GM23338 (cell line): ENCODE results near the gene MYLK. TPM values are rescaled to one million over a fixed set of nuclear protein-coding genes. Genes with fewer than 3 reads are reported as not detected.

Source experiments
- ATAC-seq: fragments of 200-7000 bp; cut with Tn5 transposase; 3 replicates; pipeline ENCODE4 v1.9.1; 2020
- DNase-seq: peaks from one replicate; pipeline ENCODE4 v3.0.0-alpha.2; 2015; ENCODE audit warnings: low spot score
- H2AFZ ChIP-seq: fragments of 200-600 bp; sonication (generic); 2 replicates; pipeline ENCODE4 v1.8.0; 2016; ENCODE audit warnings: antibody characterized with exemption, mild to moderate bottlenecking, moderate library complexity
- H3F3A ChIP-seq: fragments of 200-600 bp; sonication (generic); replicated peaks from 2 replicates; pipeline ENCODE4 v1.8.0; 2017; ENCODE audit warnings: antibody characterized with exemption, mixed run types, low read depth
- H3K27ac ChIP-seq: fragments of 200-600 bp; sonication (generic); 2 replicates; pipeline ENCODE4 v1.6.1; 2016; ENCODE audit warnings: low read depth
- H3K27me3 ChIP-seq: fragments of 200-600 bp; sonication (generic); 2 replicates; pipeline ENCODE4 v1.8.0; 2016; ENCODE audit warnings: mild to moderate bottlenecking, mixed run types, moderate library complexity; ENCODE audit not compliant: insufficient read depth
- H3K36me3 ChIP-seq: fragments of 200-600 bp; sonication (generic); 2 replicates; pipeline ENCODE4 v1.8.0; 2016; ENCODE audit warnings: mild to moderate bottlenecking; ENCODE audit not compliant: insufficient read depth
- H3K4me1 ChIP-seq: fragments of 200-600 bp; sonication (generic); 2 replicates; pipeline ENCODE4 v1.8.0; 2016; ENCODE audit warnings: mild to moderate bottlenecking, moderate library complexity; ENCODE audit not compliant: insufficient read depth
- H3K4me2 ChIP-seq: fragments of 200-600 bp; sonication (generic); 2 replicates; pipeline ENCODE4 v1.7.1; 2017; ENCODE audit warnings: mixed run types
- H3K4me3 ChIP-seq: fragments of 200-600 bp; sonication (generic); 2 replicates; pipeline ENCODE4 v1.6.1; 2016; ENCODE audit warnings: mixed run types
- H3K79me2 ChIP-seq: fragments of 200-600 bp; sonication (generic); replicated peaks from 2 replicates; pipeline ENCODE4 v1.8.0; 2017; ENCODE audit warnings: mild to moderate bottlenecking; ENCODE audit not compliant: insufficient read depth
- H3K9me2 ChIP-seq: fragments of 200-600 bp; sonication (generic); 2 replicates; pipeline ENCODE4 v1.8.0; 2017; ENCODE audit not compliant: insufficient read depth
- H4K20me1 ChIP-seq: fragments of 200-600 bp; sonication (generic); replicated peaks from 2 replicates; pipeline ENCODE4 v1.8.0; 2017; ENCODE audit warnings: mild to moderate bottlenecking; ENCODE audit not compliant: insufficient read depth
- H3K27ac Mint-ChIP-seq: 2 replicates; pipeline ENCODE4 v1.8.0; 2020; ENCODE audit warnings: inconsistent platforms, mild to moderate bottlenecking, moderate library complexity, mixed read lengths
- H3K27me3 Mint-ChIP-seq: 3 replicates; pipeline ENCODE4 v1.8.0; 2022; ENCODE audit warnings: low read depth, mild to moderate bottlenecking, moderate library complexity, mixed read lengths, inconsistent platforms; ENCODE audit not compliant: insufficient read depth, poor library complexity
- H3K36me3 Mint-ChIP-seq: 3 replicates; pipeline ENCODE4 v1.8.0; 2021; ENCODE audit warnings: low read depth, mild to moderate bottlenecking, inconsistent platforms, moderate library complexity, mixed read lengths
- H3K4me1 Mint-ChIP-seq: 3 replicates; pipeline ENCODE4 v1.8.0; 2020; ENCODE audit warnings: mild to moderate bottlenecking, inconsistent platforms, mixed read lengths
- H3K4me3 Mint-ChIP-seq: 3 replicates; pipeline ENCODE4 v1.8.0; 2021; ENCODE audit warnings: moderate library complexity, mild to moderate bottlenecking, inconsistent platforms, mixed read lengths
- H3K9me3 Mint-ChIP-seq: 3 replicates; pipeline ENCODE4 v1.8.0; 2020; ENCODE audit warnings: moderate library complexity, mild to moderate bottlenecking, inconsistent platforms, mixed read lengths
- CREB1 ChIP-seq: fragments of 250-450 bp; sonication (Bioruptor Pico); IDR thresholded peaks from 2 replicates; pipeline ENCODE4 v1.5.0; 2020; ENCODE audit warnings: low read depth, mild to moderate bottlenecking, moderate library complexity
- CTCF ChIP-seq, 2 experiments: fragments of 200-600 bp in 1 of 2; sonication (generic) in 1 of 2; conservative IDR thresholded peaks; 2 replicates each; pipeline versions ENCODE4 v1.5.1 to v1.6.1; 2016 to 2017; ENCODE audit warnings: antibody characterized with exemption in 2 of 2, low read depth in 2 of 2, mild to moderate bottlenecking in 2 of 2, moderate library complexity in 1 of 2
- EZH2 ChIP-seq: fragments of 200-600 bp; sonication (generic); IDR thresholded peaks from one replicate; pipeline ENCODE4 v1.8.0; 2017; ENCODE audit warnings: antibody characterized with exemption, mild to moderate bottlenecking, low read depth; ENCODE audit not compliant: unreplicated experiment
- JUNB ChIP-seq: IDR thresholded peaks from one replicate; pipeline ENCODE4 v1.6.1; 2016; ENCODE audit warnings: antibody characterized with exemption; ENCODE audit not compliant: unreplicated experiment
- REST ChIP-seq: IDR thresholded peaks from one replicate; pipeline ENCODE4 v1.6.1; 2018; ENCODE audit warnings: antibody characterized with exemption; ENCODE audit not compliant: unreplicated experiment
- STAT1 ChIP-seq: IDR thresholded peaks from one replicate; pipeline ENCODE4 v1.6.1; 2016; ENCODE audit warnings: antibody characterized with exemption; ENCODE audit not compliant: unreplicated experiment
- ZNF114 ChIP-seq: fragments of 250-450 bp; sonication (Bioruptor Pico); IDR thresholded peaks from 2 replicates; pipeline ENCODE4 v1.5.0; 2020; ENCODE audit warnings: mild to moderate bottlenecking, moderate library complexity
- ZNF331 ChIP-seq: fragments of 250-450 bp; sonication (Bioruptor Pico); IDR thresholded peaks from 2 replicates; pipeline ENCODE4 v1.5.0; 2020; ENCODE audit warnings: low read depth, mild to moderate bottlenecking, moderate library complexity
- ZNF462 ChIP-seq: fragments of 250-450 bp; sonication (Bioruptor Pico); IDR thresholded peaks from 2 replicates; pipeline ENCODE4 v1.5.0; 2020; ENCODE audit warnings: mild to moderate bottlenecking, moderate library complexity
- polyA plus RNA-seq: library from polyadenylated mRNA; unstranded; fragments of >200 nt; fragmentation: Nextera tagmentation; extraction: Ambion mirVana; gene quantifications from 2 replicates; pipeline ENCODE4 v1.2.1, GENCODE V29; 2016
- total RNA-seq: library from RNA; depleted of rRNA; stranded (reverse); fragments of >200 nt; shearing (Covaris generic); gene quantifications from 2 replicates; pipeline ENCODE4 v1.2.3, GENCODE V29; 2014

The MYLK gene
- total and polyA plus RNA-seq, 2 experiments from 2014 or later, result 11.5 to 17.9 TPM

- no peak for TF ChIP-seq REST
Observed at GRCh38 chr3:123635717-123636116, 248.4 kb downstream of the MYLK start (continued).

GRCh38 chr3:123635217-123635616 is 248.9 kb downstream of the MYLK start:
- Mint-ChIP-seq H3K4me3 (no peak overlapping the region; the same call in 2 of the 3 replicates), H3K4me1 (peaks cover 52% of the 10 kb centered on the region)
- ATAC-seq, result peak; percentile 5
- TF ChIP-seq STAT1 (no peak), EZH2 (no peak), REST (no peak), CREB1 (no peak), ZNF462 (CRISPR knock-in tag) (no peak), ZNF331 (no peak), CTCF (conservative IDR thresholded peaks at IDR 0.05; ENCODE audit: low read depth in 2 of 2) (no peak), ZNF114 (CRISPR knock-in tag) (no peak), JUNB (no peak)

More at GRCh38 chr3:123635217-123635616, 248.9 kb downstream of the MYLK start:
- Histone ChIP-seq H3K27ac (no peak overlapping the region), H4K20me1 (no peaks in the 10 kb centered on the region), H3K4me2 (no peak overlapping the region), H3F3A (no peaks in the 10 kb centered on the region; the same call in 1 of the 2 replicates), H3K4me1 (peaks cover 37% of the 10 kb centered on the region), H3K9me2 (no peaks in the 10 kb centered on the region), H3K27me3 (no peaks in the 10 kb centered on the region), H3K4me3 (no peak overlapping the region), H3K36me3 (no peaks in the 10 kb centered on the region), H3K79me2 (no peaks in the 10 kb centered on the region), H2AFZ (no peak overlapping the region)
- H3K9me3 Mint-ChIP-seq, result no peaks in the 10 kb centered on the region
- no peaks in the 10 kb centered on the region for H3K36me3 Mint-ChIP-seq
- peak; percentile 21 for DNase-seq
- H3K27ac Mint-ChIP-seq, result no peak overlapping the region; the same call in 1 of the 2 replicates
- H3K27me3 Mint-ChIP-seq, result peaks cover 11% of the 10 kb centered on the region
